ENCODE measurements around the gene PCP4L1. TPM values are rescaled to one million over a fixed set of nuclear protein-coding genes. Genes with fewer than 3 reads are reported as not detected.

Gene PCP4L1
- total RNA-seq, 4 donors from 2014 or later = not detected

- no peak for TF ChIP-seq CTCF (IDR thresholded peaks at IDR 0.05; ENCODE audit: low read depth)
These were observed 32.8 kb upstream of the PCP4L1 start, which contains the start of gene TOMM40L for GRCh38 chr1:161225534-161226319. TOMM40L (plus strand) TSS chr1:161226060; CDS start chr1:161226490, 430 bp downstream.

DNA sequence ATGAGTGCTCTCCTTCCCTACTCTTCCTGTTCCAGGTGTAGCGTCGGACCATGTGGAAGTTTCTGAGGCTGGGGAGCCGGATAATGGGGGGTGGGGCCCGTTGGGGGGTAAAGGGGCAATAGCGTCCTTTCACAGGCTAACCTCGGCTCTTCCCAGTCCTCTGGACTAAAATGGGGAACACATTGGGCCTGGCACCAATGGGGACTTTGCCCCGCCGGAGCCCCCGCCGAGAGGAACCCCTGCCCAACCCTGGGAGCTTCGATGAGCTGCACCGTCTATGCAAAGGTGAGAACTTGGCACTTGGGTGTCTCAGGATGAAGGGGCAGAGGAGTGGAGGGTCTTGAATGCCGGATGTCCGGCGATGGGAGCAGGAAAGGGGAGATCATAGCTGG, 32.2 kb upstream of the PCP4L1 start:
- no peak for TF ChIP-seq CTCF (IDR thresholded peaks at IDR 0.05; ENCODE audit: low read depth)

DNA sequence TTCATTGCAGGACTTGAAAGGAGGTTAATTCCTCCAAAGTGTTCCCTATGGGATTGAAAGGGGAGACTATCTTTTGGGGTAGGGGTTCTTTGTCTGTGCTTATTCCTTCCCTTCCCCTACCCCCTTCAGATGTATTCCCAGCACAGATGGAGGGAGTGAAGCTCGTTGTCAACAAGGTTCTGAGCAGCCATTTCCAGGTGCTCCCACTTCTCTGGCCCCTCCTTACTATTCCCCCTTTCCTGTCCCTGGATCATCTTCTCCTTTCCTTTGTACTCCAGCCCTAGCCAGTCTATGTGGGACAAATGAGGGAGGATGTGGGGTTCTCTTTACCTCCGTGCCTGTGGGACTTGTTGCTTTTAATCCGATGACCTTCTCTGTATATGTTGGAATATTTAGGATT, 31.8 kb upstream of the PCP4L1 start:
- no peak for TF ChIP-seq CTCF (IDR thresholded peaks at IDR 0.05; ENCODE audit: low read depth)

DNA sequence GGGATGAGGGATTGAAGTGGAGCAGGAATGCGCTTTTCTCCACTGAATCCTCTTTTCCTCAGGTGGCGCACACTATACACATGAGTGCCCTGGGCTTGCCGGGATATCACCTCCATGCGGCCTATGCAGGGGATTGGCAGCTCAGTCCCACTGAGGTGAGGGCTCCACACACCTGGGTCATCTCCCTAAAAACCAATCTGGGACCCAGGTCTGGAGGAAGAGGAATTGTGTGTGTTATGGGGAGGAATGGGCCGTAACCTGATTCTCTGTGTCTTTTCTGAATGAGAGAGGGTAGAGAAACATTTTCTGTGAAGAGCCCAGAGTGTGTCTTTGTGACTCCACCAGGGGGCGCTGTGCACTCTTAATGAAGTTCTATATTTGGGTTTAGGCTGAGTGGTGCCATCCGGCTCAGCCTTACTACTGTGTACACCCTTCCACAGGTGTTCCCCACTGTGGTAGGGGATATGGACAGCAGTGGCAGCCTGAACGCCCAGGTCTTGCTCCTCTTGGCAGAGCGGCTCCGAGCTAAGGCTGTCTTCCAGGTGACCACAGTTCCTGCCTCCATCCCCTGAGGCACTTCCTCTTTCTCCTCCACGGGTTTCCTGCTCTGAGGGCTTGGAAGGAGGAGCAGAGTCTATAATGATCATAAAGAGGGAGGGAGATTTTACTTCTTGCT, 31.2 kb upstream of the PCP4L1 start:
- no peak for TF ChIP-seq CTCF (IDR thresholded peaks at IDR 0.05; ENCODE audit: low read depth)

GRCh38 chr1:161228032-161228431, 30.5 kb upstream of the PCP4L1 start:
- no peak for TF ChIP-seq CTCF (IDR thresholded peaks at IDR 0.05; ENCODE audit: low read depth)

GRCh38 chr1:161229896-161230295, 28.6 kb upstream of the PCP4L1 start:
- no peak for TF ChIP-seq CTCF (IDR thresholded peaks at IDR 0.05; ENCODE audit: low read depth)

GRCh38 chr1:161230762-161231161, 27.8 kb upstream of the PCP4L1 start:
- TF ChIP-seq CTCF (IDR thresholded peaks at IDR 0.05; ENCODE audit: low read depth) = no peak

Measured in subcutaneous adipose tissue (tissue), 4 donors.